Retinal pigment epithelial cell (primary cell): ENCODE data around the gene AVPI1.

Source experiments
- DNase-seq: peaks from one replicate; pipeline ENCODE4 v3.0.0-alpha.2; 2010; ENCODE audit warnings: low read depth
- H3K4me3 ChIP-seq: 2 replicates; pipeline ENCODE4 v1.5.1; 2011; ENCODE audit warnings: mild to moderate bottlenecking, low read length, control low read depth, moderate library complexity
- TF ChIP-seq, protein P1 (sequence below): conservative IDR thresholded peaks from 2 replicates; pipeline ENCODE4 v1.5.1; 2011; ENCODE audit warnings: low read depth, low read length, control low read depth, inconsistent platforms

Gene AVPI1

DNA sequence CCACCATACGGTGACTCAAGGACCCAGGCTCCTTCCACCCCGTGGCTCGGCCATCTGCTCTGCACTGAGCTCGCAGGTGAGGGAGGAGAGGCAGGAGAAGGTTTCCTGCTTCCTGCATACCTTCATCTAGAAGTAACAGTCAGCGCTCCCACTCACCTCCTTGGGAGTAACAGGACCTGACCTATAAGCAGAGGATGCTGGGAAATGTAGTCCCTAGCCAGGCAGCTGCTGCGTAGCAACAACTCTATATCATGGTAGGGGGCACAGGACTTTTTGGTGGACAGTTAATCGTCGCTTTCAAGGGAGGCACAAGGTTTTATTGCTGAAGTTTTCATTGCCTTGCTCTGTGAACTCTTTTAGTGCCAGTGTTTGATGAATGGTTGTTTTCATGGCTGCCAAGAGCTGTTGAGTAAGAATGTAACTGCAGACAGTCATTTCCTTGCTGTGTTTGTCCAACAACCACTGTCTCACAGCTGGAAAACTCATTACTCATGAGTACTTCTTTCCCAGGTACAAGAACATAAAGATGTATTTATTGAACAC is 39.7 kb upstream of the AVPI1 start:
- TF ChIP-seq, protein P1, sequence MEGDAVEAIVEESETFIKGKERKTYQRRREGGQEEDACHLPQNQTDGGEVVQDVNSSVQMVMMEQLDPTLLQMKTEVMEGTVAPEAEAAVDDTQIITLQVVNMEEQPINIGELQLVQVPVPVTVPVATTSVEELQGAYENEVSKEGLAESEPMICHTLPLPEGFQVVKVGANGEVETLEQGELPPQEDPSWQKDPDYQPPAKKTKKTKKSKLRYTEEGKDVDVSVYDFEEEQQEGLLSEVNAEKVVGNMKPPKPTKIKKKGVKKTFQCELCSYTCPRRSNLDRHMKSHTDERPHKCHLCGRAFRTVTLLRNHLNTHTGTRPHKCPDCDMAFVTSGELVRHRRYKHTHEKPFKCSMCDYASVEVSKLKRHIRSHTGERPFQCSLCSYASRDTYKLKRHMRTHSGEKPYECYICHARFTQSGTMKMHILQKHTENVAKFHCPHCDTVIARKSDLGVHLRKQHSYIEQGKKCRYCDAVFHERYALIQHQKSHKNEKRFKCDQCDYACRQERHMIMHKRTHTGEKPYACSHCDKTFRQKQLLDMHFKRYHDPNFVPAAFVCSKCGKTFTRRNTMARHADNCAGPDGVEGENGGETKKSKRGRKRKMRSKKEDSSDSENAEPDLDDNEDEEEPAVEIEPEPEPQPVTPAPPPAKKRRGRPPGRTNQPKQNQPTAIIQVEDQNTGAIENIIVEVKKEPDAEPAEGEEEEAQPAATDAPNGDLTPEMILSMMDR = no peak
- no peak overlapping the region for H3K4me3 ChIP-seq
- no peak for DNase-seq

DNA sequence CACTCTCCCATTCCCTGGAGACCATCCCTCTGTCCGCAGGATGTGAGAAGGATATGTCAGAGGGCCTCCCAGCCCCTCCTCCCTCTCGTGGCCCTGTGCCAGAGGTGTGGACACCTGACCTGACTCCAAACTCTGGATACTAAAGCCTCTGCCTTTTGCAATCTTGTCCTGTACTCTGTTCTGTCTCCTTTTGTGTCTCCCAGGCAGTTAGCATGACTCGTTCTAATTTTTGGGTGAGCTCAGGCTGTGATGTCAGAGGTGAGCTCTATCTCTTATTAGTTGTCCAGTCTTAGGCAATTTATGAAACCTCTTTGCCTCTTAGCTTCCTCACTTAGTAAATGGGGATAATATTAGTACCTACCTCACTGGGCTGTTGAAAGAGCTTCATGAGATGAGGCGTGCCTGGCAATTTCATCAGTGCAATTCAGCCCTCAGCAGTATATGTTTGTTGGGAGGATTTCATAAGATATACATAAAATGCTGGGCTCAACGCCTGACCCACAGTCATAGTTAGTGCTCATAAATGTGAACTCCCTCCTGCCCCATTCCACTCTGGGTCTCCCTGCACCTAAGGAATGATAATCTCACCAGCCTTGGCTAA is 37.4 kb upstream of the AVPI1 start:
- peak; percentile 89 for DNase-seq
- TF ChIP-seq, protein P1 = no peak
- H3K4me3 ChIP-seq = no peak overlapping the region

DNA sequence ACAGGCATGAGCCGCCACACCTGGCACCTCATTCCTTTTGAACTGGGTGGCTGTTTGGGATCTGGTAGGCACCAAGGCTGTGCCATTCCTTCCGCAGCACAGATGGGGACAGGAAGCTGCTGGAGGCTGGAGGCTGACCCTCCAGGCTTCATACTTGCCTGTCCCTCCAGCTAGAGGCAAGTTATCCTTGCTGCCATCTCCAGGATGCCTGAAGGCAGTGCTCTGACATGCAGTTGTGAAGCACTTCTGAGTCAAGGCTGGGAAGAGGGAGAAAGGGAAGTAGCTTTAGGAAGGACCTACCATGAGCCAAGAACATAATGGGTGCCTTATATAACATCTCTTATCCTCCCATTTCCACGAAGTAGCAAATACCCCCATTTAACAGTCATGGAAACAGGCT is 36.0 kb upstream of the AVPI1 start:
- H3K4me3 ChIP-seq = no peak overlapping the region
- DNase-seq = no peak
- TF ChIP-seq, protein P1 = no peak

DNA sequence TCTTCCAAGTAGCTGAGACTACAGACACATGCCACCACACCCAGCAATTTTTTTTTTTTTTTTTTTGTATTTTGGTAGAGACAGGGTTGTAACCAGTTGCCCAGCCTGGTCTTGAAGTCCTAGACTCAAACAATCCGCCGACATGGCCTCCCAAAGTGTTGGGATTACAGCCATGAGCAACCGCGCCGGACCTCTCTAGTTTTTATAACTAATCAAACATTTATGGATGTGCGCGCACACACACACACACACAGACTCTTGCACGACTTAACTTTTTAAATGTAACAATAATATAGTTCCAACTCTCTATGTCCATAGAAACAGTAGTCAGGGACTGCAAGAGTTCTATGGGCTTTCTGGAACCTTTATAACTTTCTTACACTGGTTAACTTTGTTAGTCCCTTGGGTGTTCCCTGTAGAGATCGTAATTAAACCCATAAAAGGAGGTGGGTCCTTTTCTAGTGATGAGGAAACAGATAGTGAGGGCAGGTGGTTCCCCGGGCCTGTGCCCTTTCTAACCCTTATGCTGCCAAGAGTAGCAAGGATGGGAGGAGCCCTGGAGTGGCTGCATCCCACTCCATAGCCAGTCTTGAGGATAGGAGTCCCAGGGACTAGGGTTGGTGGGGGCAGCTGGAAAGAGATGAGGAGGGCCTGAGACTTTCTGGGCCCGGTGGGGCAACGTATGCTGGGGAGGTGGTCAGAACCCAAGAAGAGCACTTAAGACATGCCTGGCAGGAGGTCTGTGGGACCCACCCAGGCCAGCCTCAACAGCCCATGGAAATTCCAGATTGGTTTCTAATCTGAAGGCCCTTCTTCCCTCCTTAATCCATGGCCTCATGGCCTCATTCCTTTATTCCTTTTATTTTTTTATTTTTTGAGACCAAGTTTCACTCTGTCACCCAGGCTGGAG is 35.1 kb upstream of the AVPI1 start:
- H3K4me3 ChIP-seq = no peak overlapping the region

DNA sequence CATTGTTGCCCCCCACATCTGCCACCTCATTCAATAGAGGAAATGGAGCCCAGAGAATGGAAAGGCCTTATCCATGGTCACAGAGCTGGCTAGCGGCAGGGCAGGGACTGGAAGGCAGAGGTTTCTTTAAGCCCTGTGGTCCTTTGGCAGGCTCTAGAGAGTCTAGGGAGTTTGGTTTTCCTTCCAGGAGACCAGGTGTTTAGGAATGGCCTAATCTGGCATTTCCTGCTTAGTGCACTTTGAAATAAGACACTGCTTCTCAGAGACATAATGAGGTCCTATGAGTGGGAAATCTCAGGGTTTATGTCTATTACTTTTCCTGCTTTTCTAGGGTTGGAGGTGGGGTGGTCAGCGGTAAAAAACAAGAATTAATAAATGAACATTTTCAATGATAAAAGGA is 32.6 kb upstream of the AVPI1 start:
- no peak overlapping the region for H3K4me3 ChIP-seq
- TF ChIP-seq, protein P1 = no peak
- no peak for DNase-seq

More for the DNA sequence above, 35.1 kb upstream of the AVPI1 start:
- TF ChIP-seq, protein P1 = no peak
- no peak for DNase-seq

DNA sequence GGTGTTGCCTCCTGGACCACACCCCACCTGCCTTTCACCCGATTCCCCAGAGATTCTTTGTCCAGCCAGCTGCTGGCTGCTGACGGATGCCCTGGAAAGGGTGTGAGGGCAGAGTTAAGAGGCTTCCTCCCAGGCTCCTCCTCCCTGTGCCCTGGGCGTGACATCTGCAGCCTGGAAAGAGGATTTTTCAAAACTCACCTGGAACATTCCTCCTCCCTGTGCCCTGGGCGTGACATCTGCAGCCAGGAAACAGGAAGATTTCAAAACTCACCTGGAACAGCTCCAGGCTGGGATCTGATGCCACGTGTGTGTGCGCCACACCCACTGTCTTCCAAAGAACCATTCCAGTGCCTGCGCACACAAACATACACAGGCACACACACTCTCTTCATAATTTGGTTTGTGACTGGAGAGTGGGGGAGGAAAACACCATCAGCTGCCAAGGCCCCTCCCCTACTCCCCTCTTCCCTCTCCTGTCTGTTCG is 31.7 kb upstream of the AVPI1 start:
- no peak for DNase-seq
- TF ChIP-seq, protein P1 = no peak
- no peak overlapping the region for H3K4me3 ChIP-seq
